Natural killer cell (primary cell): Measurements from ENCODE around the gene DIAPH2. TPM values are rescaled to one million over a fixed set of nuclear protein-coding genes. Genes with fewer than 3 reads are reported as not detected.

Experiments used
- ATAC-seq, 3 donors: fragments of 150-1000 bp in 2 of 3; fragments of 200-7000 bp in 1 of 3; cut with Tn5 transposase; 1 replicate in 1 of 3; 2 replicates in 2 of 3; pipeline ENCODE4 v1.10.0; 2021; ENCODE audit warnings: mild to moderate bottlenecking in 2 of 3, moderate library complexity in 2 of 3
- DNase-seq, 2 donors: peaks; one replicate each; pipeline versions ENCODE4 v3.0.0 to v3.0.0-alpha.2; 2013 to 2021; ENCODE audit warnings: mixed read lengths in 1 of 2
- H3K27ac ChIP-seq: one replicate; pipeline ENCODE4 v1.5.1; 2013; ENCODE audit warnings: mild to moderate bottlenecking, low read length
- H3K27me3 ChIP-seq: one replicate; pipeline ENCODE4 v1.6.1; 2013; ENCODE audit warnings: low read length; ENCODE audit not compliant: control insufficient read depth, insufficient read depth
- H3K36me3 ChIP-seq: one replicate; pipeline ENCODE4 v1.6.1; 2013; ENCODE audit warnings: low read length; ENCODE audit not compliant: control insufficient read depth, insufficient read depth
- H3K4me1 ChIP-seq: one replicate; pipeline ENCODE4 v1.6.1; 2013; ENCODE audit warnings: low read length; ENCODE audit not compliant: control insufficient read depth, insufficient read depth
- H3K4me3 ChIP-seq: one replicate; pipeline ENCODE4 v1.5.1; 2013; ENCODE audit warnings: low read length
- H3K9me3 ChIP-seq: one replicate; pipeline ENCODE4 v1.6.1; 2013; ENCODE audit warnings: low read length; ENCODE audit not compliant: control insufficient read depth, insufficient read depth
- H3K27ac Mint-ChIP-seq, 2 donors: one replicate each; pipeline ENCODE4 v1.8.0; 2022; ENCODE audit warnings: mild to moderate bottlenecking in 2 of 2, mixed read lengths in 2 of 2, moderate library complexity in 1 of 2
- H3K27me3 Mint-ChIP-seq, 2 donors: one replicate each; pipeline ENCODE4 v1.8.0; 2022; ENCODE audit warnings: low read depth in 2 of 2, mixed read lengths in 2 of 2
- H3K36me3 Mint-ChIP-seq: one replicate; pipeline ENCODE4 v1.8.0; 2022; ENCODE audit warnings: mixed read lengths
- H3K4me1 Mint-ChIP-seq, 2 donors: one replicate each; pipeline ENCODE4 v1.8.0; 2022; ENCODE audit warnings: mixed read lengths in 2 of 2
- H3K4me3 Mint-ChIP-seq: one replicate; pipeline ENCODE4 v1.8.0; 2022; ENCODE audit warnings: mild to moderate bottlenecking, moderate library complexity, mixed read lengths
- H3K9me3 Mint-ChIP-seq, 2 donors: one replicate each; pipeline ENCODE4 v1.8.0; 2022; ENCODE audit warnings: mixed read lengths in 2 of 2
- WGBS: methylation state at CpG from one replicate; pipeline ENCODE4 v1.1.7; 2013; ENCODE audit warnings: missing lambda C conversion rate; ENCODE audit not compliant: insufficient coverage; 5-methylcytosine and 5-hydroxymethylcytosine counted together
- intact Hi-C: fragments of 100-400 bp; cut with micrococcal nuclease; formaldehyde crosslinking; loops from one replicate; pipeline ENCODE4 v1.14.2; 2022
- total RNA-seq, 4 donors: library from RNA; stranded (reverse); fragments of 120-200 nt in 1 of 4; gene quantifications; one replicate each; pipeline versions ENCODE4 v1.2.3 to v1.2.4, GENCODE V29; 2013 to 2022
- TF ChIP-seq, protein P1 (sequence below): fragments of 200-600 bp; IDR thresholded peaks from one replicate; pipeline ENCODE4 v1.8.0; 2022; ENCODE audit warnings: antibody characterized with exemption

The DIAPH2 gene
- total RNA-seq, 3 donors from 2014 or later (not counting 1 experiment from before 2014, with no cell fraction given), result 17.0 to 18.2 (median 17.0) TPM

DNA sequence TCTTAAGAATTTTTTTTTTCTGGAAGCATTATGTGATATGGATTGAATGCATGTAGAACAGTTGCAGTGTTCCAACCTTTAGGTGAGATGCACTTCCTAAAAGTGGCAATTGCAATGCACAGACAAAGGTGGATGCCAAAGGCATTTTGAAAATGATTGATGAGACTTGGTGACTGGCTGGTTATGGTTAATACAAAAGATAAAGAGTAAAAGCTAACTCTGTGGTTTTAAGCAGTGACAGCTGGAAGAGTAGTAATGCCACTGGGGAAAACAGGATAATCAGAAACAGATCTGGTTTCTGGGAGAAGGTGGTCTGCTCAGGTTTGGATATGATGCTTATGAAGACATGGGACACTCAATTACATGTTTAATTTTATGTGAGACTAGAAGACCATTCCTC is 544.7 kb downstream of the DIAPH2 start:
- no peaks in the 10 kb centered on the region for H3K27me3 ChIP-seq
- Mint-ChIP-seq H3K27me3 (no peaks in the 10 kb centered on the region), H3K27ac (no peak overlapping the region)

GRCh38 chrX:97230948-97231347 is 546.3 kb downstream of the DIAPH2 start:
- intact Hi-C loops, result no loop called here
- DNase-seq (no peak), ATAC-seq (no peak)
- H3K36me3 ChIP-seq, result no peaks in the 10 kb centered on the region
- Mint-ChIP-seq H3K27ac (no peak overlapping the region), H3K4me3 (no peak overlapping the region), H3K36me3 (no peaks in the 10 kb centered on the region), H3K27me3 (no peaks in the 10 kb centered on the region), H3K9me3 (no peaks in the 10 kb centered on the region), H3K4me1 (peaks cover 0 to 8% of the 10 kb centered on the region in 2 donors)
- TF ChIP-seq, protein P1, sequence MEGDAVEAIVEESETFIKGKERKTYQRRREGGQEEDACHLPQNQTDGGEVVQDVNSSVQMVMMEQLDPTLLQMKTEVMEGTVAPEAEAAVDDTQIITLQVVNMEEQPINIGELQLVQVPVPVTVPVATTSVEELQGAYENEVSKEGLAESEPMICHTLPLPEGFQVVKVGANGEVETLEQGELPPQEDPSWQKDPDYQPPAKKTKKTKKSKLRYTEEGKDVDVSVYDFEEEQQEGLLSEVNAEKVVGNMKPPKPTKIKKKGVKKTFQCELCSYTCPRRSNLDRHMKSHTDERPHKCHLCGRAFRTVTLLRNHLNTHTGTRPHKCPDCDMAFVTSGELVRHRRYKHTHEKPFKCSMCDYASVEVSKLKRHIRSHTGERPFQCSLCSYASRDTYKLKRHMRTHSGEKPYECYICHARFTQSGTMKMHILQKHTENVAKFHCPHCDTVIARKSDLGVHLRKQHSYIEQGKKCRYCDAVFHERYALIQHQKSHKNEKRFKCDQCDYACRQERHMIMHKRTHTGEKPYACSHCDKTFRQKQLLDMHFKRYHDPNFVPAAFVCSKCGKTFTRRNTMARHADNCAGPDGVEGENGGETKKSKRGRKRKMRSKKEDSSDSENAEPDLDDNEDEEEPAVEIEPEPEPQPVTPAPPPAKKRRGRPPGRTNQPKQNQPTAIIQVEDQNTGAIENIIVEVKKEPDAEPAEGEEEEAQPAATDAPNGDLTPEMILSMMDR, result no peak
- no peaks in the 10 kb centered on the region for H3K4me1 ChIP-seq
- H3K4me3 ChIP-seq, result no peak overlapping the region
- WGBS, result 100% methylated on average over 1 of the region's 3 CpGs
- no peaks in the 10 kb centered on the region for H3K9me3 ChIP-seq
- H3K27ac ChIP-seq, result no peak overlapping the region
- no peaks in the 10 kb centered on the region for H3K27me3 ChIP-seq

More for the DNA sequence above, 544.7 kb downstream of the DIAPH2 start:
- Histone ChIP-seq H3K36me3 (no peaks in the 10 kb centered on the region), H3K27ac (no peak overlapping the region), H3K4me3 (no peak overlapping the region), H3K4me1 (no peaks in the 10 kb centered on the region), H3K9me3 (no peaks in the 10 kb centered on the region)
- intact Hi-C loops, result no loop called here
- no peak overlapping the region for H3K4me3 Mint-ChIP-seq
- TF ChIP-seq, protein P1, result no peak
- ATAC-seq (no peak), DNase-seq (no peak)
- H3K36me3 Mint-ChIP-seq, result no peaks in the 10 kb centered on the region
- H3K4me1 Mint-ChIP-seq, result peaks cover 0 to 8% of the 10 kb centered on the region in 2 donors
- no peaks in the 10 kb centered on the region for H3K9me3 Mint-ChIP-seq

- no peaks in the 10 kb centered on the region for H3K9me3 Mint-ChIP-seq
- H3K27me3 ChIP-seq, result no peaks in the 10 kb centered on the region
- H3K4me3 Mint-ChIP-seq, result no peak overlapping the region
- no peaks in the 10 kb centered on the region for H3K27me3 Mint-ChIP-seq
- no peaks in the 10 kb centered on the region for H3K36me3 ChIP-seq
- no peaks in the 10 kb centered on the region for H3K36me3 Mint-ChIP-seq
- H3K4me3 ChIP-seq, result no peak overlapping the region
- no peaks in the 10 kb centered on the region for H3K9me3 ChIP-seq
- H3K4me1 Mint-ChIP-seq, result peaks cover 4 to 8% of the 10 kb centered on the region in 2 donors
- intact Hi-C loops, result no loop called here
- H3K4me1 ChIP-seq, result no peaks in the 10 kb centered on the region
- TF ChIP-seq, protein P1, result no peak
- WGBS, result 97% methylated on average over 2 of the region's 3 CpGs
- DNase-seq (no peak), ATAC-seq (no peak)
- no peak overlapping the region for H3K27ac Mint-ChIP-seq
- no peak overlapping the region for H3K27ac ChIP-seq
These were observed 549.9 kb downstream of the DIAPH2 start for GRCh38 chrX:97234471-97235081.

DNA sequence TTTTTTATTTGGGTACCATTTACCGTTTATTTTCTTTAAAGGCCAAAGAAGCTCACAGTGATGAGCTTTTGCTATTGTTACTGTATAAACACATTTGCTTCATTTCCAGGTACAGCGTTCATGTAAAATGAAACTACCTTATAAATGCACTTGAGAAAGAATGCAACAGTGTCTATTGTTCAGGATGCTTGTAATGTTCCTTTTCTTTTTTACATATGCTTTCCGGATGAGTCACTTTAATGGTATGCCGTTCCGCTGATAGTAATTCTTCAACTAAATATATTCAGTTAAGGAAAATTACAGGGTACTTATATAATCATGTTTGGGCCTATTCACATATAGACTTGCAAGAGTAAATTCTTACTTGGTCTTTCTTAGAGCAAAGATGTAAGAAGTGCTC is 554.0 kb downstream of the DIAPH2 start:
- H3K27me3 ChIP-seq, result no peaks in the 10 kb centered on the region
- no peak overlapping the region for H3K4me3 ChIP-seq
- H3K27ac ChIP-seq, result no peak overlapping the region
- Mint-ChIP-seq H3K4me3 (no peak overlapping the region), H3K27me3 (no peaks in the 10 kb centered on the region), H3K9me3 (no peaks in the 10 kb centered on the region), H3K27ac (no peak overlapping the region), H3K4me1 (peaks cover 0 to 4% of the 10 kb centered on the region in 2 donors), H3K36me3 (no peaks in the 10 kb centered on the region)
- H3K4me1 ChIP-seq, result no peaks in the 10 kb centered on the region
- no peaks in the 10 kb centered on the region for H3K36me3 ChIP-seq
- DNase-seq, result no peak
- TF ChIP-seq, protein P1, result no peak
- no peak for ATAC-seq
- intact Hi-C loops, result no loop called here
- no peaks in the 10 kb centered on the region for H3K9me3 ChIP-seq
- WGBS, result no CpG with 5 or more reads among the region's 5 CpGs
